ENCODE results near the gene ANKH.
A peak's percentile ranks its signal among the peaks of the same experiment; 100 is the strongest.

The ANKH gene

DNA sequence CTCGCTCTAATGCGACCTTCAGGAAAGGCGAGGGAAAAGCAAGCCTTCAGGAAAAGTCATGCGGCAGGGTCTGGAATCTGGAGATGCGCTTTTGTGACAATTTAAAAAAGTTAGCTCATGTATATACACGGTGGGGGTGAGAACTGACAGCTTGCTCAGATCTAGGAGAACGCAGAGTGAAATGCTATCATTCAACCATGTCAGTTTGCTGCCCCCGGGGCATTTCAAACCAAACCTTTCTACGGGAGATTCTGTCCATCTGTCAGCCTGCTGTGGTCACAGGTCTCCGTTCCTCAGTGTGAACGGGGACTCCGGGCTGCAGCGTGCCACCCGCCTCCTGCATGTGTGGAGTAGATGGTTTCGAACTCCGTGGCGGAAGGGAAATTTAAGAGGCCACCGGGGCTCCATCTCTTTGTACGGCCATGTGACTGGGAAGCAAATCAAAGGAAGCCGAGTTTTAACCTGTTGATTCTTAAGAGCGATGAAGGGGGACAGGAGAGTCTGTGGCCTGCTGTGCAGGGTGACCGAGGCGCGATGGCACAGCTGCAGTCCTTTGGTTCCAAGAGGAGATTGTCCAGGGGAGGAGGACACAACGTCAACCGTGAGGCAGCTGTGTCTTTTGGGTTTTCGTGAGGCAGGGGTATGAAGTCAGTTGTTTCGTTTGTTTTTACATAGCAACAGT is 161.1 kb downstream of the ANKH start:
- DNase-seq = no peak

DNA sequence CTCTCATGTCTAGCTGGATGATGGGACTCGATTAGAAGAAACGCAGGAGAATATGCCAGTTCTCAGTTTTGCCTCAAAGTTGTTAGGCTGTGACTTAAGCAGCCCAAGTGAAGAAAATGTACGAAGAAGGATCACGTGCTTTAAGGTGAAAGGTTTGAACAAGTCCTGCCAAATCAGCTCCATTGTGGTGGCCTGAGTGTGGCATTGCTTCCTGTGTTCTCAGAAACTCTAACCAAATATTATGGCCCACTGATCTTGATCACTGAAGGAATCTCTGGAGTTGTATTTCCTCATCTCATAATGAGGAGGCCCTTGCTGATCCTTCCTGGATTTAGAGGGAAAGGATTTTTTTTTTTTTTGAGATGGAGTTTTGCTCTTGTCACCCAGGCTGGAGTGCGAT is 163.0 kb downstream of the ANKH start:
- no peak for DNase-seq

DNA sequence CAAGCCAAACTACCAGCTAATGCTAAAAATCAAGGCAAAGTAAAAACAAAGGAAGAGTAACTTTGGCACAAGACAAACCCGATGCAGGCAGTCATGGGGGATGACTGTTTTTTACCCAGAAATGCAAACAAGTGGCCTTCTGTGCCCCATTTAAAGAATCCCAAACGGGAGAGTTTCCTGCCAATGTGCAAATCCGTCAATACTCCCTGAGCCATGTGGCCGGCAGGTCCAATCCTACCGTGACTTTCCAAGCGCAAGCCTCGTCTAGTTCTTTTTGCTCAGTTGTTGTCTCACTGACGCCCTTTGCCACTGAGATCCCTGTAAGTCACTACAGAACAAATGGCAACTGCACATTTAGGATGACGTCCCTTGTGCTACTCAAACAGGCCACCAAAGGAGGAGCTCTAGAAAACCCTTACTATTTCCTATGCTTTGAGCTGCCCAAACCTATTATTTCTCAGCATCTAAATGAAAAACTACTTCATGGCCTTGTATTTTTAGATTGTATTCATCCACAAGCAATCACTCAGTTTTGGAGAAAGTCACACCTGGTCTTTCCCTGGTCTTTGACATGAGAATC is 163.7 kb downstream of the ANKH start:
- no peak for DNase-seq

- DNase-seq = no peak
Observed at GRCh38 chr5:14706615-14707021, 165.0 kb downstream of the ANKH start.

DNA sequence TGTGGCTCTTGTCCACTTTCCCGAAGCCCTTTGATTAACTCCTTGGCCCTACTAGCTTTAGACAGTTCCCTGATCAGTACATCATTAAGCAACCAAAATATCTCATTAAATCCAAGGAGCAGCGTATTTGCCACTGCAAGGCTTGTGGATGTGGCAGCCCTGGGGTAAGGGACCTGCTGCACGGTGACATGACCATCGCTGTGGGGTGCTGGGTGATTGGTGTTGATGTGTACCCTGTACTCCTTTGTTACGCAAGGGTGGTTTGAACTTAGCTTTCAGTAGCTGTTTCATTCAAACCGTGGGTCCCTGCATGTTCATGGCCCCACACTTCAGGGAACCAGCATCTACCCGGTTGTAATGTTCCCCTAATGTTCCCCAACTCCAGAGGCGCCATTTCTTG is 166.0 kb downstream of the ANKH start:
- DNase-seq = no peak

GRCh38 chr5:14702238-14702839 is 169.2 kb downstream of the ANKH start:
- no peak for DNase-seq

DNA sequence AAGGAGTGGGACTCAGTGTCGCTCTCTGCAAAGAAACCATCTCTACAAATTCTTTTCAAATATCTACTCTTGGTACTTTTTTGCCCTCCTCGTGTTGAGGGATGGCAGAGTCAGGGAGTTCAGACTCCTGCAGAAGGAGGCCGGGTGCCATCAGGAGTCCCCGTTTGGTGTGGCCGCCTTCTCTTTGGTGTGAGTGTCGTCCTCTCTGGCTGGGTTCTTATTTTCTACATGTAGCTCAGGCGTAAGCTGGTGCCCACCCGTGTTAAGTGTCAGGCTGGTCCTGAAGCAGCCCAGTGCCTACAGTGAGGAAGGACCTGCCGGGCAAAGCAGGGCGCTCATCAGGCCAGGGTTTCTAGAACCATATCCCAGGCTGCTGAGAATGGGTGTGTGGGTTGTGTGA is 170.0 kb downstream of the ANKH start:
- no peak for DNase-seq

DNA sequence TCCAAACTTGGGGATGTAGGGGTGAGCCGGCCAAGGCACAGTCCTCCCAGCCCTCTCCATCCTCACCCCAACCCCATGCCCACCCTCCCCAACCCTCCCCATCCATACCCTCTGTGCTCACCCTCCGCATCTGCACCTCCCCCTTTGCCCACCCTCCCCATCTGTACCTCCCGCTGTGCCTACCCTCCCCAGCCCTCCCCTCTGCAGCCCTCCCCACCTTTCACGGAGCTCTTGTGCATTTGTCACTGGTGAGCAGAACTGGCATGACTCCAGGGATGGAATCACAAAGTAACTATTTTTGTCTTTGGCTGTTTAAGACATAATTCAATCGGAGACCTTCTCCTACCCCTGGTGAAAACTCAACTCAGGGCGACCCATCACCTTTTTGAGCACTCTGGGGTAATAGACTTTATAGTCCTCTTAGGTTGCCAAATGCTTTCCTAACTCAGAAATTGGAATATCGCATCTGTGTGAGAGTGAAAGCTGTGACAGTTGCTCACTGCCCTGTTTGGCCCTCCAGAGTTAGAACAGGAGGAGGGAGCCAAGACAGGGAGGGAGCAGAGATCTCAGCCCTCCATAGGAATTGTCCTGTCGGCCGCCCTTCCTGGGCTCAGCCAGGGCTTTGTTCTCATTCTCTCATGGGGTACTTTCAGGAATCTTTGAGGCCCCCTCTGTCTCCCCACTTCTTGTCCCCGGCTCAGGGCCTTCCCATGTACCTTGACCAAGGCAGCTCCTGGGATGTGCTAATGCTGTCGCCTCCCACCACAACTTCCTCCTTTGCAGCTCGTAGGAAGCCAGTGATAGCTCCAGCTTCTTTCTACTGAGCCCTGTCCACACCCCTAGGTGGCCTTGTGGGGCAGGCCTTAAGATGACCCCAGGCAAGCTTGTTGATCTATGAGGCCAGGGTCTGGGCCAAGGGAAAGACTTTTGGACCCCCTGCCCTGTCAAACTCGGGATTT is 170.8 kb downstream of the ANKH start:
- DNase-seq = no peak

DNA sequence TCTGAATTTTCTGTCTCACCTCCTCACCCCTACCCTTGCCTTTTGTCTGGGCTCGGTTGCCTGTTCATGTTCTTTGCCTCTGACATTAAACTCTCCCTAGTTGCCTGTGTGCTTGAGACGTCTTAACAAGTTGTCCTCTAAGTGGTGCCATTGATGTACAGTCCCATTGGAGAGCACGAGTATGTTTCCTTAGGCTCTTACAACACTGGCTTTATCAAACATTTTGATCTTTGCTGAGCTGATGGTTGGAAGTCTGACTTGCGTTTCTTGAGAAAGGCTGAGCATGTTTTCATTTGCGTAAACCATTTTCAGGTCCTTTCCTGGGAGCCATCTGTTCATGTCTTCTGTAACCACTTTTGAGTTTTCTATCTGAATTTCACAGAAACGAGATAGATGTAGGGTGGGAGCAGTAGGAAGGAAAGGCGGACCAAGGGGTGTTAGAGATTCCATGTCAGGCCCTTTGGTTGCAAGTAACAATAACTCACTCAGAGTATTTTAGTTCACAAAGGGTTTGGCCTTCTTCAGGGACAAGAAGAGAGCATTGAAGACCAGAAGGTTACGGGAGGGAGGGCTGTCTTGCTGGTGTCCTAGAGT is 171.7 kb downstream of the ANKH start:
- DNase-seq = no peak

DNA sequence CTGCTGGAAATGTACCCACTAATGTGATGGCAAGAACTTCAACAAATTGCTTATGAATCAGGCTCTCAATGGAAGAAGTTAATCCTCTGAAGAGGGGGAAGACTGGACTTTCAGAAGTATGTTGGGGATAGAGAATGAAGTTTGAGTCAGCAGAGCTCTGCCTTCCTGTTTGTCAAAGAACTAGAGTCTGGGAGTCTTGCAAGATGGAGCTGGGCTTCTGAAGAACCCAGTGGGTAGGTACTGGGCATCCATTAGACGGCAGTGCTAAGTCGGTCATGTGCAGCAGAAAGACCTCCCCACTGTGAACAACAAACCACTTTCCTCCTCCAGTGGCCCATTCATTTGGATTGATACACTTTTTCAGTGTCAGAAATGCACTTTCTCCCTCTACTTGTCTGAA is 172.4 kb downstream of the ANKH start:
- no peak for DNase-seq

DNA sequence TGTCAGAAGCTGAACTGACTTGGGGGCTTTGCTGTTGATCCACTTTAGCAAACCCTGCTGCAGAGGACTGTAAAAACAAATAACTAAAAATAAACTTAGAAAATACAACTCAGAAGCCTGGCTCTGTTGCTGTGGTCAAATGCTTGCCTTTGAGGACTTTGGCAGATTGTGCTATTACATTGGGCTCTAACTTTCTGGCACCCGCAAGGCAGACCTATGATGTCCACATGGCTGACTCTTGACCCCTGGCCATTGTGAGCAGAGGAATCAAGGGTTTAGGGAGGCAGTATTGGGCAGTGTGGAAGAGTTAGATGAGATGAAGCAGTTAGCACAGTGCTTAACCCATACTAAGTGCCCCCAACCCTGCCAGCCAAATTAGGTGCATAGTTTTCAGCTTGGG is 173.1 kb downstream of the ANKH start:
- no peak for DNase-seq

DNA sequence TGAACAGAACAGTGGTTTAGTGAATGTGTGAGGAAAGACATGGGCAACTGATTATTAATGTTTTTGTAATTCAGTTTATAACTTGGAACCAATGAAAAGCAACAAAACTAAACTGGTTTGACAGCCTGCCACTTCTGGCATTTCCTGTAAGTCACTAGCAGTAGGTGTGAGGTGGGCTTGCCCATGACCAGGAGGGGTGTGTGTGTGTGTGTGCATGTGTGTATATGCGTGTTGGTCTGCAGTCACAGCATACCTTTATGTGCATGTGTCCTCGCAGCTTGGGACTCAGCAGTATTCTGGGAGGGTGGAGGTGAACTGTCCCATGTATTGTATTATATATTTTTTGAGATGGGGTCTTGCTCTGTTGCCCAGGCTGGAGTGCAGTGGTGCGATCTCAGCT is 174.7 kb downstream of the ANKH start:
- no peak for DNase-seq

DNA sequence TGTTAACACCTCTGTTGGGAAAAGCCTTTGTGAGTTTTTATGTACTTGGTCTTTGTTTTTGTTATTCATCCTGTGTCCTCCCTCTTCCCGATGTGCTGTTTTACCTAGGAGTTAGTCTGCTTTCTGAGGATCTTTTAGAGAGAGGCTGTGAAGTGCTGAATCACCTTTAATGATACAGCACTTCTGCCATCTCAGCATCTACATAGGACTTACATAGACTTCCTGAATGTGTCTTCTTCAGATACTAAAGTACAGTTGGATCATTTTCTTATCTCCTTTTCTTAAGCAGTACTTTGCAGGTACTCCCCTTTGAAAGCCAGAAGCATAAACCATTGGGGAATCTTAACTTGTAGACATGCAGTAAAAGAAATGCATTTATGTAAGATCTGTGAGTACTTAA is 175.5 kb downstream of the ANKH start:
- DNase-seq = no peak

GRCh38 chr5:14695152-14695551 is 176.4 kb downstream of the ANKH start:
- DNase-seq = no peak

GRCh38 chr5:14693070-14693469 is 178.5 kb downstream of the ANKH start:
- DNase-seq = no peak

- DNase-seq = no peak
Observed at GRCh38 chr5:14687023-14687665, 184.4 kb downstream of the ANKH start.

GRCh38 chr5:14686517-14686916 is 185.1 kb downstream of the ANKH start:
- DNase-seq = no peak

DNA sequence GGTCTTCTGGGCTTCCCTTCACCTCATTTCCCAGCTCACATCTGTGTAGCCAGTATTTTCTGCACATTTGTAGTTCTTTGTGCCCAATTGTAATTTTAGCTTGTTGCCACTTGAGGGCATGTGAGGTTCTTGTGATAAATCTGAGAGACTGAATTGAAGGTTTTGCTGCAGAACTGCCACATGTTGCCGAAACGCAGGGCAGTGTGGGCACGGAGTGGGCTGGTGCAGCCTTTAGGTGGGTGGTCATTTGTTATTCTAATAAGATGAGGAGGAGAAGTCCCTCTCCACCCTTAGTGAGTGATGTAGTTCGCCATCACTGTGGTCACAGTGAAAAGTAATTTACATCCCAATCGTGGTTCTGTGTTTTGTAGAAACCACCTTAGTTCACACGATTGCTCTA is 185.8 kb downstream of the ANKH start:
- peak; percentile 29 for DNase-seq

DNA sequence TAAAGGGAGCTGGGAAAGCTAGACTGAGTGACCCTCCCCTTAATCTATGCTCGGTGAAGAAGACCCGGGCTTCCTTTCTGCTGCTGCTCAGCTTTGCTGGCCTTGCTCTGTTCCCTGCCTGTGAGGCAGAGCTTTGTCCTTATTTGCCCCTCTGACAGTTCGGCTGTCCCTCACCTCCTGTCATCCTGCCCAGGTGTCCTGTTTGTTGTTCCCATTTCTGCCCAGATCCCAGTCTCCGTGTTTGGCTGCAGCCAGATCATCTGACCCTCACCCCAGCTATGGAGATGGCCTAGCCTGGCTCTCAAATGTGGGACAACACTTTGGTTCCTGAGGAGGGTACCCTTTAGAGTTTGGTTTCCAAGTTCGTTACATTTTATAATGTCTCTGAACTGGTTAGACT is 186.8 kb downstream of the ANKH start:
- DNase-seq = no peak

- DNase-seq = no peak
Observed at GRCh38 chr5:14683906-14684455, 187.6 kb downstream of the ANKH start.

- DNase-seq = no peak
Observed at GRCh38 chr5:14681236-14681752, 190.3 kb downstream of the ANKH start.

GRCh38 chr5:14679595-14679994 is 192.0 kb downstream of the ANKH start:
- DNase-seq = no peak
